GM15510 (cell line): ENCODE results near the gene TAF1A.

Experiments
- POLR2A ChIP-seq: IDR thresholded peaks from 3 replicates; pipeline ENCODE4 v1.6.1; 2011; ENCODE audit warnings: borderline replicate concordance; ENCODE audit not compliant: insufficient read length; ENCODE audit errors: extremely low read depth

TAF1A gene

GRCh38 chr1:222555992-222556615 lies 33.6 kb downstream of the TAF1A start:
- TF ChIP-seq POLR2A: no peak

DNA sequence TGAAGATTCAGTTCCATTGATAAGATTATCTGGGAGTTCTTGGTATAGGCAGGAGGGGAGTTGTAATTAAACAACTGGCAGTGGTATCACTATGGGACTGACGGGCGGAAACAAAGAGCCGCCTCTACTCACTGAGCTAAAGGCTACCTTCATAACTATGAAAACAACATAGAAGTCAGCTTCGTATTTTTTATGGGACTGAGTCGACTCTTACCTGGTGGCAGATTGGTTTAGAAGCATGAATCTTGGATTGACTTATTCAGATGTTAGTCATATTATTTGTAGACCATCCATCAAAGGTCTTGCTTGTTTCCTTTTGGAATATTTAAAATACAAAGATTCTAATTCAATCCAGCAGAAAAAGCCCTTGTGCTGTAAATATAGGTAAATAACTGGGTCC lies 35.6 kb downstream of the TAF1A start:
- TF ChIP-seq POLR2A: no peak

- no peak for TF ChIP-seq POLR2A
These were observed 36.9 kb downstream of the TAF1A start for GRCh38 chr1:222552882-222553281.

DNA sequence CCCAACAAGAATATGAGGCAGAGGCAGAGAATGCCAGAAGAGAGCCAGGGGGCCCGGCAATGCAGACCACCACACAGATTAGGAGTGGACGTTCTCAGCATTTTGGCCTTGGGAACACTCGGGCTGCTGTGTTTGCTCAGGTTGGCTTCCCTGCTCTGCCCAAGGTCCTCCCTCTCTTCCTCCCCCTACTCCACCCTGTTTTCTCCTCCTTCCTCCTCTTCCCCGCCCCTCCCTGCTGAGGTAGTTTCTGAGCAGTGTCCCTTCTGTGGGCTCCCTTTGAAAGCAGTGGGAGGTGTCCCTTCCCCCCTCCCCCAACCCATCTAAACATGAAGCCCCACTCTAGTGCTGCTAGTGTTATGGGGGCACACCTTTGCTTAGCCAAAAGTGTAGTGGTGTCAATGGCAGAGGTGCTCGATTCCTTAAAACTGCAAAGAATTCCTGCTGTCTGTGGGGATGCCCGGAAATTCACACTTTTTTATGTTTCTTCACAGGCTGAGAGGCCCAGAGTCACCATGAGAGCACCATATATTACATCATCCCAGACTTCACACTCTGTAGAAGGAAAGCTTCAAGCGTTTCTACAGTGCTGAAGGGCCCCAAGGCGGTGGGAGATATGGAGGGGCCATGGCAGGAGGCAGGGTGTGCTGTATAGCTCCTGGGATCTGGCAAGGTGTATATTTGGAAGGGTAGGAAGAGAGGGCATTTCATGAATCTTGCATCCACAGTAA lies 41.6 kb downstream of the TAF1A start, which contains the start of gene HHIPL2:
HHIPL2 (minus strand) TSS at position 161 of the 728 bp plus-strand sequence; CDS start at position 101, 60 bp downstream.
- TF ChIP-seq POLR2A: no peak

DNA sequence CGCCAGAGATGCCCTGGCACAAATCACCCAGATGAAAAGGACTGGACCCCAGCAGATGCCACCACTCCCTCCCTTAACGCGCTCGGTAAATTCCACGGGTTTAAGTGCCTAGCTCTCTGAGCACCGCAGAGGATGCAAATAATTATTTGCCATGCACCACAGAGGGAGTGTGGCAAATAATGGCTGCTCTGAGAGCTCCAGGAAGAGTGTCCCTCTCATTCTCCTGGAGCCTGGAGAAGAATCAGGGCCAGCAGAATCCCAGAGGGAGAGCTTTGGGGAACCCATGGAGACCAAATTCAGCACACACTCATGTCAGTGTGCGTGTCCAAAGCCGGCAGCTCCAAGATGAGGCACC lies 42.5 kb downstream of the TAF1A start:
- TF ChIP-seq POLR2A: no peak

DNA sequence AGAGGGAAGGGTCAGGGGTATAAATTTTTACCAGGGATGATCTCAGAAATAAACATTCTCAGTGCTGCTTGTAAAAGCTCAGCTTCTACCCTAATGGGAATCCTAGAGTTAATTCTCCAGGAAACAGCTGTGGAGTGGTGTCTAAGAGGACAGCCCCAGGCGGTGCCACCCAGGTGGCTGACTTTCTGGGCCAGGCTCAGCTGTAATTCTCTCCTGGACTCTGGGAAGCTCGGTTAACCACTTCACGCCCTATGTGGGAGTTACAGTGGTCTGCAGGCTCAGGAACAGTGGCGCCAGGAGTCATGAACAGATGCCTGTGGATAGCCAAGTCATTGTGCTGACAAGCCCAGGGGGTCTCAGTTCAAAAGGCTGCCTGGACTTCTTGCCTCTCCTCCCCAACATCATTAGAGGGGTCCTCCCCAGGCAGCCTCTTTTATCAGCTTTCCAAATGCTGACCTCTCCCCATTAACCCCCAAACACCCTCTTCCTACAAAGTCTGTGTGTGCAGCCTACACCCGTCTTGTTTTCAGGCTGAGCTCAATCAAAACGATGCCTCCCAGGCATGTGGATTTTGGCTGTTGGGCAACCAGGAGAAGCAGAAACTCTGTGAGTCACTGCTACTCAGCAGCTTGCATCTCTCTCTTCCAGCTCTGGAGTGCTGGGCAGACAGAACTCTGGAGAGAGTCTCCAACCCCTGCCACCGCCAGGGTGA lies 43.0 kb downstream of the TAF1A start:
- TF ChIP-seq POLR2A: no peak

DNA sequence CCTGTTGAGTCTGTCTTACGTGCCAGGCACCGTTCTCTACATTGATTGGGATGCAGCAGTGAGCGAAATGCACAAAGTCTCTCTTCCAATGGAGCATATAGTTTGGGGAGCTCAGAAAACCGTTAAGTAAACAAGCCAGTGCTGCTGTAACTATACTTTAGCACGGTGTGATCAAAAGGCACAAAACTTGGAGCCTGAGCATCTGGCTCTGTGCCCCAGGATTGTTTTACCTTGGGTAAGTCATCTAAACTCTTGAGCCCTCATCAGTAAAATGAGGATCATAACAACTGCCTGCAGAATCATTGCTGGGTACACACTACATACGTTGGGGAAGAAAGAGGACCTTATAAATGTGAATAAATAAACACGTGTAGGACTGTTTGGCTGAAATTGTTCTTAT lies 43.6 kb downstream of the TAF1A start:
- no peak for TF ChIP-seq POLR2A

DNA sequence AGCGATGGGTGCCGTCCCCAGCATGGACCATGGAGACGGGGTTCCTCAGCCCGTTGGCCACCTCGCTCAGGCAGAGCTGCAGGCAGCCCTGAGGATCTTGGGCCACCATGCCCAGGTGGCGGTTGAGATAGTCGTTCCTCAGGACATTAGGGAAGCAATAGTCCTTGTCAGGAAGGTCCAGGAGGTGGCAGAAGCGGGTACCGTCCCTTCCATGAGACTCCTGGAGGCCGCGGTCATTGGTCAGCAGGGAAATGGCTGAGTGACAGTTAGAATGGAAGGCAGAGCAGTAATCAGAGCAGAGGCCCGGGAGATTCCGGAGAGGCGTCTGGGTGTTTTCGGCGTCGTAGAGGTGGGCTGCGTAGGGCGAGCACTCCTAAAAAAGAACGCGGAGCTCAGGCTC lies 45.9 kb downstream of the TAF1A start:
- no peak for TF ChIP-seq POLR2A

DNA sequence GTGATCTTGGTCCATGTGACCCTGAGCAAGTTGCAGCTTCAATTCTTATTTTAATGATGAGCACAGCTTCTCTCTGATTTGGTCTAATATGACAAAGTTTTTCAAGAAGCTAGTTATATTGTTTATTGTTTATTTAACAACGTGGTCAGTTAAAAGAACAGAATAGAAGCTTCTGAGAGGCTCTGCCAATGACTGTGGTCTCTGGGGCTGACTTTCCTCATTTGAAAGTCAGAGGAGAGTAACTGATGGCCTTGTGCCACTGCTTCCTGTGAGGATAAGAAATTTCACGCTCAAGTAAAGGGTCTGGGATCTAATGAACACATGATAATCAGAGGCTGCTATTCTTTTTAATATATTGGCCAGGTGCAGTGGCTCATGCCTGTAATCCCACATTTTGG lies 49.1 kb downstream of the TAF1A start:
- TF ChIP-seq POLR2A: no peak

- TF ChIP-seq POLR2A: no peak
These were observed 49.7 kb downstream of the TAF1A start for GRCh38 chr1:222539951-222540597.

GRCh38 chr1:222535455-222535854 lies 54.3 kb downstream of the TAF1A start:
- no peak for TF ChIP-seq POLR2A

- TF ChIP-seq POLR2A: no peak
These were observed 58.9 kb downstream of the TAF1A start for GRCh38 chr1:222530852-222531251.

GRCh38 chr1:222529916-222530315 lies 59.8 kb downstream of the TAF1A start:
- no peak for TF ChIP-seq POLR2A

GRCh38 chr1:222529181-222529580 lies 60.6 kb downstream of the TAF1A start:
- TF ChIP-seq POLR2A: no peak

GRCh38 chr1:222525951-222526350 lies 63.8 kb downstream of the TAF1A start:
- no peak for TF ChIP-seq POLR2A

- no peak for TF ChIP-seq POLR2A
These were observed 65.9 kb downstream of the TAF1A start for GRCh38 chr1:222523852-222524251.
